Measurements from ENCODE around the gene PPY. TPM values are rescaled to one million over a fixed set of nuclear protein-coding genes. Genes with fewer than 3 reads are reported as not detected.
"Not testable (repeated sequence)": the region's sequence is repeated elsewhere in the genome, so short reads cannot be mapped to it uniquely, and the experiment has no call there.

PPY gene
- total RNA-seq, 1 donor from 2014 or later: not detected

- DNase-seq (ENCODE audit: low spot score): peak; percentile 74
Observed at GRCh38 chr17:43905985-43906852, 36.1 kb downstream of the PPY start.

GRCh38 chr17:43905400-43905984, 36.8 kb downstream of the PPY start:
- DNase-seq (ENCODE audit: low spot score): no peak

- no peak for DNase-seq (ENCODE audit: low spot score)
Observed at GRCh38 chr17:43901861-43902589, 40.3 kb downstream of the PPY start.

- DNase-seq (ENCODE audit: low spot score): no peak
Observed at GRCh38 chr17:43900858-43901754, 41.2 kb downstream of the PPY start.

- DNase-seq (ENCODE audit: low spot score): peak; percentile 82
Observed at GRCh38 chr17:43900183-43900857, 42.0 kb downstream of the PPY start.

GRCh38 chr17:43898446-43898845, 43.8 kb downstream of the PPY start:
- DNase-seq (ENCODE audit: low spot score): no peak

GRCh38 chr17:43897831-43898230, 44.4 kb downstream of the PPY start:
- no peak for DNase-seq (ENCODE audit: low spot score)

- not testable (repeated sequence) for DNase-seq (ENCODE audit: low spot score)
Observed at GRCh38 chr17:43894494-43894893, 47.8 kb downstream of the PPY start.

GRCh38 chr17:43892647-43892952, 49.7 kb downstream of the PPY start:
- DNase-seq (ENCODE audit: low spot score): no peak

- DNase-seq (ENCODE audit: low spot score): no peak
Observed at GRCh38 chr17:43891851-43892646, 50.2 kb downstream of the PPY start.

Other genes with a start within 250 kb of the PPY start
- gene SOST, start 183.7 kb downstream of the PPY start, total RNA-seq: not detected
- 91.9 TPM for gene DUSP3, start 163.5 kb downstream of the PPY start, total RNA-seq
- gene CFAP97D1, start 162.0 kb downstream of the PPY start, total RNA-seq: not detected
- gene MPP3, start 109.3 kb downstream of the PPY start, total RNA-seq: 11.8 TPM
- 1.4 TPM for gene CD300LG, start 95.3 kb downstream of the PPY start, total RNA-seq
- 9.8 TPM for gene MPP2, start 34.9 kb downstream of the PPY start, total RNA-seq
- gene PYY, start 11.5 kb upstream of the PPY start, total RNA-seq: not detected
- 2.2 TPM for gene NAGS, start 62.1 kb upstream of the PPY start, total RNA-seq
- 20.3 TPM for gene TMEM101, start 72.5 kb upstream of the PPY start, total RNA-seq
- 62.5 TPM for gene LSM12, start 124.2 kb upstream of the PPY start, total RNA-seq
- 76.2 TPM for gene G6PC3, start 128.3 kb upstream of the PPY start, total RNA-seq
- gene HDAC5, start 181.2 kb upstream of the PPY start, total RNA-seq: 36.3 TPM
- 1.3 TPM for gene HROB, start 199.5 kb upstream of the PPY start, total RNA-seq
- 0.36 TPM for gene ASB16, start 228.2 kb upstream of the PPY start, total RNA-seq
- 41.4 TPM for gene TMUB2, start 244.5 kb upstream of the PPY start, total RNA-seq

All from ureter (tissue), 1 donor.